ENCODE measurements around the gene ART5. TPM values are rescaled to one million over a fixed set of nuclear protein-coding genes. Genes with fewer than 3 reads are reported as not detected.
A peak's percentile ranks its signal among the peaks of the same experiment; 100 is the strongest.

The ART5 gene
- total and polyA plus RNA-seq, 9 of the 15 experiments (the other 6 are each of a cell fraction or from before 2014, with no cell fraction given): 0.08 to 0.59 (median 0.33) TPM

DNA sequence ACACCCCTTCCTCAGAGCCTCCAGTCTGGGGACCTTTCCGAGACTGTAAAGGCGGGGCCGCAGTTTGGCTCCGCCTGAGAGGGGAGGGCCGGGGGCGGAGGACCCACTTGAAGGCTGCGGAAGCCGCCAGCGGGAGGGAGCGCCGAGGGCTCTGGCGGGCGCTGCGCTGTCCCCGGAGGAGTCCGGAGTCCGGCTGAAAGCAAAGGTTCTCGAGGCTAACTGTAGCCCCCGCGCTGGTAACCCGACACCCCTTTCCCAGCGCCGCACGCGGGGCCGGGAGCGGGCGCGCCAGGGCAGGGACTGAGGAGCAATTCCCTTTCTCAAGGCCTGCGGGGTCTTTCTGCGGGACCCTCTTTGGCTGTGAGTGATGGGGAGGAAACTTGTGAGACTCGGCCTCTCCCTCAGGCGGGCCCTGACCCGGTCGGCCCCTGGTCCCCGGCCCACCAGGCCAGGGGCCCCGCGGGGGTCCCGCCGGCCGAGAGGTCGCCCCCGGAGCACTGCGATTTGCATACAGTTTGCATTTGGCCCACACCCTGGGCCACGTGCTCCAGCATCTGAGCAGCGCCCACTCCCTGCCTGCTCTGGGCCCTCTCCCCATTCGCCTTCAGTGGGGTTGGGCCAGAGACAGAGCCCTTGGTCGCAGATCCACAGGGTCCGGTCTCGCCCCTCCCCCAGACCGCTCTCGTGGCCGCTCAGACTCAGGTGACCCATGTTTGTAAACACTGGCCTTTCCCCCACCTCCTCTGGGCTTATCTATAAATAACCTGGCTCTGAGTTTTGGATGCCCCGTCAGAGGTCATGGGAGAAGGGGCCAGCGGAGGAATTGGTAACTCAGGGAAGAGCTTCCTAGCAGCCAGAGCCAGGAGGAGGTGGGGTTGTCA lies 519 bp upstream of the ART5 start (continued):
- TF ChIP-seq CBX8 (IDR thresholded peaks at IDR 0.05; ENCODE audit: borderline replicate concordance, extremely low read depth, low read depth, low read length, poor library complexity, severe bottlenecking) (no peak), NR1H2 (CRISPR knock-in tag; IDR thresholded peaks at IDR 0.05) (no peak), ZBTB8A (IDR thresholded peaks at IDR 0.05; ENCODE audit: partially characterized antibody) (no peak), PML (IDR thresholded peaks at IDR 0.05; ENCODE audit: low read length) (peak; percentile 60; the same call in 1 of the 2 replicates), BRD9 (IDR thresholded peaks at IDR 0.05; ENCODE audit: low read depth, partially characterized antibody) (no peak), RNF2 (IDR thresholded peaks at IDR 0.05) (no peak), CHCHD3 (CRISPR knock-in tag; IDR thresholded peaks at IDR 0.05) (no peak), ZNF311 (CRISPR knock-in tag; IDR thresholded peaks at IDR 0.05) (no peak), XRCC3 (IDR thresholded peaks at IDR 0.05) (no peak), MYC (IDR thresholded peaks at IDR 0.05; ENCODE audit: low read depth, low read length) (peak; percentile 68; the same call in 1 of the 2 replicates), MYC (CRISPR knock-in tag; IDR thresholded peaks at IDR 0.05; ENCODE audit: borderline replicate concordance, low read depth) (no peak; the same call in 1 of the 2 replicates), ZFP1 (CRISPR knock-in tag; IDR thresholded peaks at IDR 0.05) (no peak), ZZZ3 (IDR thresholded peaks at IDR 0.05) (no peak)
- TF ChIP-seq, protein P1, sequence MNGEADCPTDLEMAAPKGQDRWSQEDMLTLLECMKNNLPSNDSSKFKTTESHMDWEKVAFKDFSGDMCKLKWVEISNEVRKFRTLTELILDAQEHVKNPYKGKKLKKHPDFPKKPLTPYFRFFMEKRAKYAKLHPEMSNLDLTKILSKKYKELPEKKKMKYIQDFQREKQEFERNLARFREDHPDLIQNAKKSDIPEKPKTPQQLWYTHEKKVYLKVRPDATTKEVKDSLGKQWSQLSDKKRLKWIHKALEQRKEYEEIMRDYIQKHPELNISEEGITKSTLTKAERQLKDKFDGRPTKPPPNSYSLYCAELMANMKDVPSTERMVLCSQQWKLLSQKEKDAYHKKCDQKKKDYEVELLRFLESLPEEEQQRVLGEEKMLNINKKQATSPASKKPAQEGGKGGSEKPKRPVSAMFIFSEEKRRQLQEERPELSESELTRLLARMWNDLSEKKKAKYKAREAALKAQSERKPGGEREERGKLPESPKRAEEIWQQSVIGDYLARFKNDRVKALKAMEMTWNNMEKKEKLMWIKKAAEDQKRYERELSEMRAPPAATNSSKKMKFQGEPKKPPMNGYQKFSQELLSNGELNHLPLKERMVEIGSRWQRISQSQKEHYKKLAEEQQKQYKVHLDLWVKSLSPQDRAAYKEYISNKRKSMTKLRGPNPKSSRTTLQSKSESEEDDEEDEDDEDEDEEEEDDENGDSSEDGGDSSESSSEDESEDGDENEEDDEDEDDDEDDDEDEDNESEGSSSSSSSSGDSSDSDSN (IDR thresholded peaks at IDR 0.05; ENCODE audit: borderline replicate concordance in 1 of 2, low read depth in 2 of 2, low read length in 2 of 2): peak in 1 of 2 experiments; percentile 82; a peak in 2 of 4 replicates
- TF ChIP-seq, protein P2, sequence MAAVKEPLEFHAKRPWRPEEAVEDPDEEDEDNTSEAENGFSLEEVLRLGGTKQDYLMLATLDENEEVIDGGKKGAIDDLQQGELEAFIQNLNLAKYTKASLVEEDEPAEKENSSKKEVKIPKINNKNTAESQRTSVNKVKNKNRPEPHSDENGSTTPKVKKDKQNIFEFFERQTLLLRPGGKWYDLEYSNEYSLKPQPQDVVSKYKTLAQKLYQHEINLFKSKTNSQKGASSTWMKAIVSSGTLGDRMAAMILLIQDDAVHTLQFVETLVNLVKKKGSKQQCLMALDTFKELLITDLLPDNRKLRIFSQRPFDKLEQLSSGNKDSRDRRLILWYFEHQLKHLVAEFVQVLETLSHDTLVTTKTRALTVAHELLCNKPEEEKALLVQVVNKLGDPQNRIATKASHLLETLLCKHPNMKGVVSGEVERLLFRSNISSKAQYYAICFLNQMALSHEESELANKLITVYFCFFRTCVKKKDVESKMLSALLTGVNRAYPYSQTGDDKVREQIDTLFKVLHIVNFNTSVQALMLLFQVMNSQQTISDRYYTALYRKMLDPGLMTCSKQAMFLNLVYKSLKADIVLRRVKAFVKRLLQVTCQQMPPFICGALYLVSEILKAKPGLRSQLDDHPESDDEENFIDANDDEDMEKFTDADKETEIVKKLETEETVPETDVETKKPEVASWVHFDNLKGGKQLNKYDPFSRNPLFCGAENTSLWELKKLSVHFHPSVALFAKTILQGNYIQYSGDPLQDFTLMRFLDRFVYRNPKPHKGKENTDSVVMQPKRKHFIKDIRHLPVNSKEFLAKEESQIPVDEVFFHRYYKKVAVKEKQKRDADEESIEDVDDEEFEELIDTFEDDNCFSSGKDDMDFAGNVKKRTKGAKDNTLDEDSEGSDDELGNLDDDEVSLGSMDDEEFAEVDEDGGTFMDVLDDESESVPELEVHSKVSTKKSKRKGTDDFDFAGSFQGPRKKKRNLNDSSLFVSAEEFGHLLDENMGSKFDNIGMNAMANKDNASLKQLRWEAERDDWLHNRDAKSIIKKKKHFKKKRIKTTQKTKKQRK (IDR thresholded peaks at IDR 0.05; ENCODE audit: borderline replicate concordance, low read depth, low read length): no peak
- TF ChIP-seq, protein P3, sequence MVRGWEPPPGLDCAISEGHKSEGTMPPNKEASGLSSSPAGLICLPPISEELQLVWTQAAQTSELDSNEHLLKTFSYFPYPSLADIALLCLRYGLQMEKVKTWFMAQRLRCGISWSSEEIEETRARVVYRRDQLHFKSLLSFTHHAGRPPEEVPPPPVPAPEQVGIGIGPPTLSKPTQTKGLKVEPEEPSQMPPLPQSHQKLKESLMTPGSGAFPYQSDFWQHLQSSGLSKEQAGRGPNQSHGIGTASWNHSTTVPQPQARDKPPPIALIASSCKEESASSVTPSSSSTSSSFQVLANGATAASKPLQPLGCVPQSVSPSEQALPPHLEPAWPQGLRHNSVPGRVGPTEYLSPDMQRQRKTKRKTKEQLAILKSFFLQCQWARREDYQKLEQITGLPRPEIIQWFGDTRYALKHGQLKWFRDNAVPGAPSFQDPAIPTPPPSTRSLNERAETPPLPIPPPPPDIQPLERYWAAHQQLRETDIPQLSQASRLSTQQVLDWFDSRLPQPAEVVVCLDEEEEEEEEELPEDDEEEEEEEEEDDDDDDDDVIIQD (CRISPR knock-in tag; IDR thresholded peaks at IDR 0.05): no peak
- TF ChIP-seq, protein P4, sequence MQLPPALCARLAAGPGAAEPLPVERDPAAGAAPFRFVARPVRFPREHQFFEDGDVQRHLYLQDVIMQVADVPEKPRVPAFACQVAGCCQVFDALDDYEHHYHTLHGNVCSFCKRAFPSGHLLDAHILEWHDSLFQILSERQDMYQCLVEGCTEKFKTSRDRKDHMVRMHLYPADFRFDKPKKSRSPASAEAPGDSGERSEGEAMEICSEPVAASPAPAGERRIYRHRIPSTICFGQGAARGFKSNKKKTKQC (CRISPR knock-in tag; IDR thresholded peaks at IDR 0.05): peak; percentile 70; the same call in 1 of the 2 replicates
